SK-N-SH (cell line): ENCODE results near the gene TMEM165.

ENCODE experiments used
- CHD2 ChIP-seq: fragments of 150-350 bp; IDR thresholded peaks from 2 replicates; pipeline ENCODE4 v1.6.1; 2018; ENCODE audit warnings: low read length; ENCODE audit not compliant: partially characterized antibody
- EP300 ChIP-seq, 2 experiments: IDR thresholded peaks; 2 replicates each; pipeline versions ENCODE4 v1.4.0 to v1.6.1; 2012; ENCODE audit warnings: borderline replicate concordance in 1 of 2, low read depth in 1 of 2, low read length in 1 of 2
- POLR2AphosphoS5 ChIP-seq: IDR thresholded peaks from 2 replicates; pipeline ENCODE4 v1.6.1; 2012; ENCODE audit warnings: low read depth, low read length
- RFX5 ChIP-seq: IDR thresholded peaks from 2 replicates; pipeline ENCODE4 v1.6.1; 2012; ENCODE audit warnings: mild to moderate bottlenecking, improper control_type of control experiment, low read length
- TAF1 ChIP-seq: IDR thresholded peaks from 2 replicates; pipeline ENCODE4 v1.6.1; 2012; ENCODE audit warnings: low read depth, mild to moderate bottlenecking, low read length, moderate library complexity, borderline replicate concordance
- TF ChIP-seq, protein P1 (sequence below): IDR thresholded peaks from 2 replicates; pipeline ENCODE4 v1.4.0; 2012; ENCODE audit warnings: low read depth
- TF ChIP-seq, protein P2 (sequence below): fragments of 200-600 bp; sonication (generic); IDR thresholded peaks from 2 replicates; pipeline ENCODE4 v1.6.1; 2017; ENCODE audit warnings: antibody characterized with exemption, mild to moderate bottlenecking, moderate library complexity
- TF ChIP-seq, protein P3 (sequence below): IDR thresholded peaks from 2 replicates; pipeline ENCODE4 v1.6.1; 2012; ENCODE audit warnings: mild to moderate bottlenecking, low read depth, low read length, moderate library complexity
- TF ChIP-seq, protein P4 (sequence below): IDR thresholded peaks from 2 replicates; pipeline ENCODE4; 2012
- TF ChIP-seq, protein P5 (sequence below): IDR thresholded peaks from 2 replicates; pipeline ENCODE4 v1.4.0; 2012; ENCODE audit warnings: low read depth, borderline replicate concordance

DNA sequence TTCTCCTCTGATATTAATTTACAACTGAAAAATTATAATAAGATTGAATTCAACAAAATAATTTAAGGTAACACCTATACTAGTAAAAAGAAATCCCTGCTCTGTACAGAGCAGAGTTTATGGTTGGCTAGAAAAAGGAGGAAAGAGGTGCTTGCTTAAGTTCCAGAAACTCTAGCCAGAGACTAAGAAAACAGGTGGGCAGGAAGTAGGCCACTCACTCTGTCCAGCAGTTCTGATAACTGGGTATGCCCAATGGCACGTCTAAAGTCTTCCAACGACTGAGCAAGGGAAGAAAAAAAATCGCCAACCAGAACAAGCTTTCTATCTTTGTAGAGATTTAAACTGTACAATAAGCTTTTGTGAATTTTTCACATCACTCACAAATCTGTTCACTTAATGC is 42.1 kb downstream of the TMEM165 start:
- TF ChIP-seq, protein P1, sequence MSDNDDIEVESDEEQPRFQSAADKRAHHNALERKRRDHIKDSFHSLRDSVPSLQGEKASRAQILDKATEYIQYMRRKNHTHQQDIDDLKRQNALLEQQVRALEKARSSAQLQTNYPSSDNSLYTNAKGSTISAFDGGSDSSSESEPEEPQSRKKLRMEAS, result no peak
- TF ChIP-seq, protein P2, sequence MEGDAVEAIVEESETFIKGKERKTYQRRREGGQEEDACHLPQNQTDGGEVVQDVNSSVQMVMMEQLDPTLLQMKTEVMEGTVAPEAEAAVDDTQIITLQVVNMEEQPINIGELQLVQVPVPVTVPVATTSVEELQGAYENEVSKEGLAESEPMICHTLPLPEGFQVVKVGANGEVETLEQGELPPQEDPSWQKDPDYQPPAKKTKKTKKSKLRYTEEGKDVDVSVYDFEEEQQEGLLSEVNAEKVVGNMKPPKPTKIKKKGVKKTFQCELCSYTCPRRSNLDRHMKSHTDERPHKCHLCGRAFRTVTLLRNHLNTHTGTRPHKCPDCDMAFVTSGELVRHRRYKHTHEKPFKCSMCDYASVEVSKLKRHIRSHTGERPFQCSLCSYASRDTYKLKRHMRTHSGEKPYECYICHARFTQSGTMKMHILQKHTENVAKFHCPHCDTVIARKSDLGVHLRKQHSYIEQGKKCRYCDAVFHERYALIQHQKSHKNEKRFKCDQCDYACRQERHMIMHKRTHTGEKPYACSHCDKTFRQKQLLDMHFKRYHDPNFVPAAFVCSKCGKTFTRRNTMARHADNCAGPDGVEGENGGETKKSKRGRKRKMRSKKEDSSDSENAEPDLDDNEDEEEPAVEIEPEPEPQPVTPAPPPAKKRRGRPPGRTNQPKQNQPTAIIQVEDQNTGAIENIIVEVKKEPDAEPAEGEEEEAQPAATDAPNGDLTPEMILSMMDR, result no peak
- no peak for TF ChIP-seq EP300 (IDR thresholded peaks at IDR 0.05; ENCODE audit: borderline replicate concordance in 1 of 2, low read depth in 1 of 2, low read length in 1 of 2)
- no peak for TF ChIP-seq RFX5
- no peak for TF ChIP-seq POLR2AphosphoS5
- TF ChIP-seq, protein P3, sequence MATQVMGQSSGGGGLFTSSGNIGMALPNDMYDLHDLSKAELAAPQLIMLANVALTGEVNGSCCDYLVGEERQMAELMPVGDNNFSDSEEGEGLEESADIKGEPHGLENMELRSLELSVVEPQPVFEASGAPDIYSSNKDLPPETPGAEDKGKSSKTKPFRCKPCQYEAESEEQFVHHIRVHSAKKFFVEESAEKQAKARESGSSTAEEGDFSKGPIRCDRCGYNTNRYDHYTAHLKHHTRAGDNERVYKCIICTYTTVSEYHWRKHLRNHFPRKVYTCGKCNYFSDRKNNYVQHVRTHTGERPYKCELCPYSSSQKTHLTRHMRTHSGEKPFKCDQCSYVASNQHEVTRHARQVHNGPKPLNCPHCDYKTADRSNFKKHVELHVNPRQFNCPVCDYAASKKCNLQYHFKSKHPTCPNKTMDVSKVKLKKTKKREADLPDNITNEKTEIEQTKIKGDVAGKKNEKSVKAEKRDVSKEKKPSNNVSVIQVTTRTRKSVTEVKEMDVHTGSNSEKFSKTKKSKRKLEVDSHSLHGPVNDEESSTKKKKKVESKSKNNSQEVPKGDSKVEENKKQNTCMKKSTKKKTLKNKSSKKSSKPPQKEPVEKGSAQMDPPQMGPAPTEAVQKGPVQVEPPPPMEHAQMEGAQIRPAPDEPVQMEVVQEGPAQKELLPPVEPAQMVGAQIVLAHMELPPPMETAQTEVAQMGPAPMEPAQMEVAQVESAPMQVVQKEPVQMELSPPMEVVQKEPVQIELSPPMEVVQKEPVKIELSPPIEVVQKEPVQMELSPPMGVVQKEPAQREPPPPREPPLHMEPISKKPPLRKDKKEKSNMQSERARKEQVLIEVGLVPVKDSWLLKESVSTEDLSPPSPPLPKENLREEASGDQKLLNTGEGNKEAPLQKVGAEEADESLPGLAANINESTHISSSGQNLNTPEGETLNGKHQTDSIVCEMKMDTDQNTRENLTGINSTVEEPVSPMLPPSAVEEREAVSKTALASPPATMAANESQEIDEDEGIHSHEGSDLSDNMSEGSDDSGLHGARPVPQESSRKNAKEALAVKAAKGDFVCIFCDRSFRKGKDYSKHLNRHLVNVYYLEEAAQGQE, result no peak
- no peak for TF ChIP-seq TAF1
- TF ChIP-seq, protein P4, sequence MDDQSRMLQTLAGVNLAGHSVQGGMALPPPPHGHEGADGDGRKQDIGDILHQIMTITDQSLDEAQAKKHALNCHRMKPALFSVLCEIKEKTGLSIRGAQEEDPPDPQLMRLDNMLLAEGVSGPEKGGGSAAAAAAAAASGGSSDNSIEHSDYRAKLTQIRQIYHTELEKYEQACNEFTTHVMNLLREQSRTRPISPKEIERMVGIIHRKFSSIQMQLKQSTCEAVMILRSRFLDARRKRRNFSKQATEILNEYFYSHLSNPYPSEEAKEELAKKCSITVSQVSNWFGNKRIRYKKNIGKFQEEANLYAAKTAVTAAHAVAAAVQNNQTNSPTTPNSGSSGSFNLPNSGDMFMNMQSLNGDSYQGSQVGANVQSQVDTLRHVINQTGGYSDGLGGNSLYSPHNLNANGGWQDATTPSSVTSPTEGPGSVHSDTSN, result no peak
- TF ChIP-seq CHD2, result no peak
- TF ChIP-seq, protein P5, sequence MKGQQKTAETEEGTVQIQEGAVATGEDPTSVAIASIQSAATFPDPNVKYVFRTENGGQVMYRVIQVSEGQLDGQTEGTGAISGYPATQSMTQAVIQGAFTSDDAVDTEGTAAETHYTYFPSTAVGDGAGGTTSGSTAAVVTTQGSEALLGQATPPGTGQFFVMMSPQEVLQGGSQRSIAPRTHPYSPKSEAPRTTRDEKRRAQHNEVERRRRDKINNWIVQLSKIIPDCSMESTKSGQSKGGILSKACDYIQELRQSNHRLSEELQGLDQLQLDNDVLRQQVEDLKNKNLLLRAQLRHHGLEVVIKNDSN, result no peak
